Hematopoietic multipotent progenitor cell treated with erythropoietin and hydrocortisone succinate and interleukin-3 and kit ligand, for 8 days (in vitro differentiated cells): Measurements from ENCODE around the gene COPS9.

Experiments
- DNase-seq: peaks from one replicate; pipeline ENCODE4 v3.0.0-alpha.2; 2015

The COPS9 gene

GRCh38 chr2:240132651-240132980, 3.5 kb downstream of the COPS9 start:
- no peak for DNase-seq

DNA sequence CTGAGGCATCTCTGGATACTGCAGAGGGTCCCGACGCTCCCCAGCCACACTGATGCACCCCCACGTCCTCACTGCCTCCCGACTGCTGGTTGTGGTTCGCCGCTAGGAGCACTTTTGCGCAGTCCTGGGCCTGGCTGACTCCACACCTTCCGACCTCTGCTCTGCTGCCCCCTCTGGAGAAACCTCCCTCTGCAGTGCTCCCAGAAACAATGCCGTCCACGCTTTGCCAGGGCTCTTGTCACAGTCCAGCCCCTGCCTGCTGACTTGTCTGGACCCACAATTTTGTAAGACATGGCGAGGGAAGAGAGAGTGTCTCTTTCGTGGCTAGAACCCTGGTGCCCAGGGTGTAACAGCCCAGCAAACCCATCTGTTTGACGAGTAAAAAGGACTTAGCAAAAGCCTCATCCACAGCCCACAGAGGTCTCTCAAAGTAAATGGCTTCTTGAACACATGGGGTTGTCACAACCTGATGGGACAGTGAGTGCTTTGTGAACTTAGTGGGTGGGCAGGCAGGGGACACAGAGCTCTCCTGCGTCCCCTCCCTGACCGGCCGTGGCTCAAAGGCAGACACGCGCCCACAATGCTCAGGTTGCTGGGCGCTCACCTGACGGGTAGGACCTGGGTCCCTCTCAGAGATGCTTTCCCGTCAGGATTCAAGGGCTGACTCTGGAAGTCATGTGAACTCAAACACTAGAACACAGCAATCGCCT, 4.0 kb downstream of the COPS9 start:
- no peak for DNase-seq

GRCh38 chr2:240131296-240131695, 4.8 kb downstream of the COPS9 start:
- DNase-seq = no peak

- DNase-seq = no peak
These were observed 5.5 kb downstream of the COPS9 start for GRCh38 chr2:240130393-240131195.

GRCh38 chr2:240129731-240130392, 6.2 kb downstream of the COPS9 start:
- no peak for DNase-seq

DNA sequence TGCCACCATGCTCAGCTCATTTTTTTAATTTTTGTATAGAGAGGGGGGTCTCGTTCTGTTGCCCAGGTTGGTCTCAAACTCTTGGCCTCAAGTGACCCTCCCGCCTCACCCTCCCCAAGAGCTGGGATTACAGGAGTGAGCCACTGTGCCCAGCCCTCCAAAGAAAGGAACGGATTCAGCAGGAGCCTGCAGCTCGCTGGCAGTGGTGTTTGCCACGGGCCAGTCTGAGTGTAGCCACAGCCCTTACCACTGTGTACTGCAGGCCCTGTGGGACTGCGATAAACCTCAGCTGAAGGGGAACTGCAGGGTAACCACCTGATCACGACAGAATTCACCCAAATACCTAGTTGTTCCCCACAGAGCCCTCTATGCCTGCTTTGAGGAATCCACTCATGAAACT, 6.8 kb downstream of the COPS9 start:
- DNase-seq = no peak

DNA sequence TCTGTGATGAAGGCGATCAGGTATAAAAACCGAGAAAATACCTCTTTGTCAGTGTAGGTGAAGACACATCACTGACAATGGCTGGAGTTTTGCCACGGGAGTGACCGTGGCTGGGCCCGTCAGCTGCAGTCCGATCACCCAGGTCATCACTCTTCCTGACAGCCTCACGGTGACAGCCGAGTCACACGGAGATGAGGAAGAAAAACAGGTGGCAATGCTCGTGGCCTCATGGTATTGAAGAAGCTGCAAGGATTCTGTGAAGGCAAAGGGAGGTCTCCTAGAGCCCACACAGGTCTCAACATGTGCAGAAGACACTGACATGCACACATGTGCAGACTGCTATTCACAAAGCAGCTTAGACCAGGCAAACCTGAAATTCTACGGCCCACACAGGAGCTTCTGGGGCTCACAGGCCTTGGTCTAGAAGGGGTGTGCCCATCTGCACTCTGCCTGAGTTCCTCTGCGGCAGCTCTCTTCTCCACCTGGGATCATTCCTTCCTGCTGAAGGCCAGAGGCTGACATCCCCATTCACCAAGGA, 7.4 kb downstream of the COPS9 start:
- DNase-seq = no peak

DNA sequence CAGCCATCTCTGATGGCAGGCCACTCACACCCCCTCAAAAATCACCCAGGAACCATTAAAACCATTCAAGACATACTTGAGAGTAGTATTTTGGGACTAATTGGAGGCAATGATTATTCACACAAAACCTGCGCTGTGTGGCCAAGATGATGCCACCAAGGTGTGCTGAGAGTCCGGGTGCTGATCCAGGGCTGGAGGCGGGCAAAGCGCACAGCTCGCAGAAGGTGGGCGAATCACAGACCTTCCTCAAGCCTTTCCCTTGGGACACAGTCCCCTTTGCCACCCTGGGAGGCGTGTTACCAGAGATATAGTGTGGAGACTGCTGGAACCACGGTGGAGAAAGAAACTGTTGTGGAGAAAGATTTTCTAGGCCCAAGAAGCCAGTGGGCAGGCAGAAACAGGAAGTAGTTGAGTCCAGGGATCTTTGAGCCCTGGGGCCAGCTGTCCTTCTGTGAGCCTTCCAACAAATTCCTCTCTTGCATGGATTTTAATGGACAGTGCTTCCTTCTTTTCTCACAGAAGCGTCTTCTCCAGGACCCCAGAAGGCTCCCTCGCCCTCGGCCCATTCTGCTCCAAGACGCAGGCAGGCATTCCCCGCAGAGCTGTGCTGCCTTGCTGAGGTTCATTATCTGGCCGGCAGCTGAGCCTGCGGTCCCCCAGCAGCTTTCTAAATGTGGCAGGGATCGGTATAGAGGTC, 8.0 kb downstream of the COPS9 start:
- DNase-seq = no peak

DNA sequence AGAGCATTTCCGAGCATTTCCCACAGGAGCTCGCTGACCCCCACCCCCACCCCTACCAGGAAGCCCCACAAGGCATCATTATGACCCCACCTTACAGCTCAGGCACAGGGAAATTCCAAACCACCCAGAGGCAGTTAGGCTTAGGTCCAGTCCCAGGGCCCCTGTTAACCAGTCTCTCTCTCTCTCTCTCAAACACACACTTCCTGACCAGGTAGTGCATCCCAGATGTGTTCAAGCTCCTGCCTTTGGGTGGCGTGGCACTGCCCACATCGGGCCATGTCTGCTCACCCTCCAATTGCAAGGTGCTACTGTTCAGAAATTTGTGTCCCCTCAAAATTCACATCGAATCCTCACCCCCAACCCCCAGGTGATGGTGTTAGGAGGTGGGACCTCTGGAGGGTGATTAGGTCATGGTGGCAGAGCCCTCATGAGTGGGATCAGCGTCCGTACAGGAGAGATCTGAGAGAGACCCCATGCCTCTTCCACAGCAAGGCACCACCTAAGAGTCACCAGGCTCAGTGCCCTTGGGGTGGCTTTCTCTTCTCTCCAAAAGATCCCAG, 8.8 kb downstream of the COPS9 start:
- DNase-seq = no peak

- DNase-seq = no peak
These were observed 9.4 kb downstream of the COPS9 start for GRCh38 chr2:240126731-240127130.

GRCh38 chr2:240125742-240126141, 10.4 kb downstream of the COPS9 start:
- DNase-seq = no peak

GRCh38 chr2:240124651-240125030, 11.5 kb downstream of the COPS9 start:
- DNase-seq = no peak

DNA sequence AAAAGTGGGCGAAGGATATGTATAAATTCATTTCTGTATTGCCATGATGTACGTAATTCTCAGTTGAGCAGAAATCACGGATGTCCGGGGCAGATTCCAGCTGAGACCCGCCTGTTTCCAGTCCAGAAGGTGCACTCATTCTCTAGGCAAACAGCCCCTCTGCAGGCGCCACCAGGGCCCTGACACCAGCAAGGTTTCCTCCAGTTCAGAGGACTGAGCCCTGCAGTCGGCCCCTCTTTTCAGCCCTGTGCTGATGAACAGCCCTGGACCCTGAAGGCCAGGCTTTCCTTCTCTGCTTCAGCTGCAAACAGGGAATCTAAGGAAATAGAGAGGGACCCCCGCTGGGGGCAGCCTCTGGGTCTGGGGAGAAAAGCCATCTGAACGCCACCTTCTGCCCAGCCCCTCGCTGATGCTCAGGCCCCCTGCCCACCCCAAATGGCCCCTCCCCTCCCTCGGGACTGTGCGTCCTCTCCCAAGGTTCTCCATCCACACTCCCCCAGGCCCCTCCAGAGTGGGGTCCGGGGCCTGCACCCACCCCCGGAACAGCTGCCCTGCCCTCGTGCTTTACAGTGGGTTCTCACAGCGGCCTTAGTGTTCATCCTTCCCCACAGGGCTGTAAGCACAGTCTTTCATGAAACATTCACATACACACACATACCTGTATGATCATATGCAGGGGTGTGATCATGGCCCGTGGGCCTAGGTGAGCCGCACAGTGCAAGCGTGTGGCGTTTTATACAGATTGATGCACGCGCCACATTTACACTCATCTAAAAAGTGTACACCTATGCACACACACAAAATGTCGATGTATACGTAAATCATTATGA, 12.1 kb downstream of the COPS9 start:
- DNase-seq = no peak

DNA sequence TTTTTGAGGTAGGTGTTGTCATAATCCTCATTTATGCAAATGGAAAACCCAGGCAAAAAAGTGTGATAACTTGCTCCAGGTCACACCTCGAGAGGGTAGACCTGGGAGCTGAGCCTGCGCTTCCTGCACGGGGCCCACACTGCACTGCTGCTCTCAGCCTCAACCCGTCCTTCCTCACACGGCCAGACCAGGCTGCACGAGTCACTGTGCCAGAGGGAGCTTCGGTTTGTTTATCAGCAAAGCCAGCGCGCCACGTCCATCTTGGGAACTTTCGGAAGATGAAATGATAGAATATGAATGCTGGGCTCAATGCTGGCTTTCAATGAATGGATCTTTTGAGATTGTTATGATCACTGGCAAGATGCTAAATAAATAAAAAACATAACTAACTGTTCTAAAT, 14.4 kb downstream of the COPS9 start:
- DNase-seq = no peak

- no peak for DNase-seq
These were observed 14.9 kb downstream of the COPS9 start for GRCh38 chr2:240121190-240121589.

DNA sequence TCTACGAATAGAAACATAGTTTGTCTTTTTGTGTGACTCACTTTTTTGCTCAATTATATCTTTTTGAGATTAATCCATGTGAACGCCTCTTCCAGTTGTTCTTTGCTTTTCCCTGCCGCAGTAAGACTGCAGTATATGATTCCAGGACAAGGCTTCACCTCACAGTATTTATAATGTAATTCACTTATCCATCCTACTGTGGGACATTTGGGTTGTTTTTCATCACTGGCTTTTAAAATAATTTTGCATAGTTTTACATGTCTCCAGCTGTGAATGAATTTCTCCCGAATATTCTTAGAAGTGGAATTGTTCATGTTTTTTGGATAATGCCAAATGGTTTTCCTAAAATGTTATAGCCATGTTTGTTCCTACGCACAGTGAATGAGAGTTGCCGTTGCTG, 21.9 kb downstream of the COPS9 start:
- DNase-seq = no peak

DNA sequence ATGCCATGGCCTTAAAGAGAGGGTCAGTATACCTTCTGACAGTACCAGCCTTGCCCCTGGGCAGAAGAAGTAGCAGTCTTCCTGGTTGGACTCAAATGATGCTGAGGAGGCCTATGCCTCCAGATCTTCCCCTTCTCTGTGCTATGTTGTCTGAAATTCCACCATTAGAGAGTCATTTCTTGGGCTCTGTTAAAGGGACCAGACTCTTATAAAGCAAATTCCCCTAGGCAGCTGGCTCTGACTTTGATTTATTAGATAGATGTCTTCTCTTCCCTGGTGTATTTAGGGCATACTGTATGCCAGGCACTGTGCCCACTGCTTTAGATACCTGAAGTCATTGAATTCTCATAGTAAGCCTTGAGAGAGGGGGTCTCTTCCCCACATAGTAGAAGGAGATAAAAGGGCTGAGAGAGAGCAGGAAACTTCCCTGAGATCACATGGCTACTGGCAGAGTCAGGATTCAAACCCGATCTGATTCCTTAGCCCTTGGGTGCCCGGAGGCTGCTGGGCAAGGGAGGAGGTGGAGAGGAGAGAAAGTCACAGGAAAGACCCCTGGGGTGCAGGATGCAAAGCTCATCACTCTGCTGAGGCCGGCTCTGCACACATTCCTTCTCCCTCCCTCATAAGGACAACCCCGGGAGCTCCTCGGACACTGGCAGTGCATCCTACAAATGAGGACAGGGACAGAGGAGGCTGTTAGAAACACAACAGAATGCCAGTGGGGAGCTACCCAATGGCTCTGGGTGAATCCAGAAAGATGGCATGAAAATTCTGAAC, 23.0 kb downstream of the COPS9 start:
- DNase-seq = no peak

GRCh38 chr2:240111253-240111652, 24.9 kb downstream of the COPS9 start:
- DNase-seq = no peak

DNA sequence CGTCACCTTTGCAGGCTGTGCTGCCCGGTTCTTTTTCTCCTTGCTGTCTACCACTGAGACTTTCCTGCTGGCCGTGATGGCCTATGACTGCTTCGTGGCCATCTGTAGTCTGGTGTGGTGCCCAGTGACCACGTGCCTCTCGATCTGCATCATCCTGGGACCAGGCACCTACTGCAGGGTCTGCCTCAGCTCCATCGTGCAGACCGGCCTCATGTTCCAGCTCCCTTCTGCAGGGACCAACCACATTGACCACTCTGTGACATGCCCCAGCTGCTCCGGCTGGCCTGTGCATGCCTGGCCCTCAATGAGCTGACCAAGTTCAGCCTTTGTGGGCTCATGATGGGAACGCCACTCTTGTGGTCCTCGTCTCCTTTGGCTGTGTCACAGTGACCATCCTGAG, 26.7 kb downstream of the COPS9 start:
- no peak for DNase-seq

DNA sequence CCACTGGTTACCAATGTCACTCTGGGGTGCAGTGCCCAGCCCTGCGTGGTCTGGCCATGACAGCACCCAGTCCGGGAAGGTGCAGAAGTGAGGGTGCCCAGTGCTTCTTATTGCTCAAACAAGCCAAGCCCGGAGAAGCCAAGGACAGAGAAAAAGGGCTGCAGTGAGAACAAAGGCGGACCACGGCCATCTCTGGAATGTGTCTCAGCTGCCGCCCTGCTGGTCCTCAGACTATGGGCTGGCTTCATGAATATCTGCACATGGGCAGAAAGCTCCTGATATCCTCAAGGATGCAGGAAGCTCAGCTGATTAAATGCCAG, 28.7 kb downstream of the COPS9 start:
- DNase-seq = no peak

- DNase-seq = no peak
These were observed 29.2 kb downstream of the COPS9 start for GRCh38 chr2:240106765-240107476.
